ENCODE data around the gene PNMA8B.

- TF ChIP-seq, protein P1, sequence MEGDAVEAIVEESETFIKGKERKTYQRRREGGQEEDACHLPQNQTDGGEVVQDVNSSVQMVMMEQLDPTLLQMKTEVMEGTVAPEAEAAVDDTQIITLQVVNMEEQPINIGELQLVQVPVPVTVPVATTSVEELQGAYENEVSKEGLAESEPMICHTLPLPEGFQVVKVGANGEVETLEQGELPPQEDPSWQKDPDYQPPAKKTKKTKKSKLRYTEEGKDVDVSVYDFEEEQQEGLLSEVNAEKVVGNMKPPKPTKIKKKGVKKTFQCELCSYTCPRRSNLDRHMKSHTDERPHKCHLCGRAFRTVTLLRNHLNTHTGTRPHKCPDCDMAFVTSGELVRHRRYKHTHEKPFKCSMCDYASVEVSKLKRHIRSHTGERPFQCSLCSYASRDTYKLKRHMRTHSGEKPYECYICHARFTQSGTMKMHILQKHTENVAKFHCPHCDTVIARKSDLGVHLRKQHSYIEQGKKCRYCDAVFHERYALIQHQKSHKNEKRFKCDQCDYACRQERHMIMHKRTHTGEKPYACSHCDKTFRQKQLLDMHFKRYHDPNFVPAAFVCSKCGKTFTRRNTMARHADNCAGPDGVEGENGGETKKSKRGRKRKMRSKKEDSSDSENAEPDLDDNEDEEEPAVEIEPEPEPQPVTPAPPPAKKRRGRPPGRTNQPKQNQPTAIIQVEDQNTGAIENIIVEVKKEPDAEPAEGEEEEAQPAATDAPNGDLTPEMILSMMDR (conservative IDR thresholded peaks at IDR 0.05 in 1 of 2, IDR thresholded peaks at IDR 0.05 in 1 of 2; ENCODE audit: extremely low read depth in 1 of 2, insufficient read depth in 1 of 2, low read depth in 1 of 2, low read length in 2 of 2) = no peak
- no peak for TF ChIP-seq EZH2 (IDR thresholded peaks at IDR 0.05; ENCODE audit: borderline replicate concordance, low read length)
Observed at GRCh38 chr19:46481223-46481848, 14.3 kb downstream of the PNMA8B start.

Measured in mammary epithelial cell (primary cell).